ENCODE results near the gene PYM1. TPM values are rescaled to one million over a fixed set of nuclear protein-coding genes. Genes with fewer than 3 reads are reported as not detected.
A peak's percentile ranks its signal among the peaks of the same experiment; 100 is the strongest.

The PYM1 gene
- total RNA-seq, 2 experiments from 2014 or later: 51.6 to 52.2 TPM

DNA sequence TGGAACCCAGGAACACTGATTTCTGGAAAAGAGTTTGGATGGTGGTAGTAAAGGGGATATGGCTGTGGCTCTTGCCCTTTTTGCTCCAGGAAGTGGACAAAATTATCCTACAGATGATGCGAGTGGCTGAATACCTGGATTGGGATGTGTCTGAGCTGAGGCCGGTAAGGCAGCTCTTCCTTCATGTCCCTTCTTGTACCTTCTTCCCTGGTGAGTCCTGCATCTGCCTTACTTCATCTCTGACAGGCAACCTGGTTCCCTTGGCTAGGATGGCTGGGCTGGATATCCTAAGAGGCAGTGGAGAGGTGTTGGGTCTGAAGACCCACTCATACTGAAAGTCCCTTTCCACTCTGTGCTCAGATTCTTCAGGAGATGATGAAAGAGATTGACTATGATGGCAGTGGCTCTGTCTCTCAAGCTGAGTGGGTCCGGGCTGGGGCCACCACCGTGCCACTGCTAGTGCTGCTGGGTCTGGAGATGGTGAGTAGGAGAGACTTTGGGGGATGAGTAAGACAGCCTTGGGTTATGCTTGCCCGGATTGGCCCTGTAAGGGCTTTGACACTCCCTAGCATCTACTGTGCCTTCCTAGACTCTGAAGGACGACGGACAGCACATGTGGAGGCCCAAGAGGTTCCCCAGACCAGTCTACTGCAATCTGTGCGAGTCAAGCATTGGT, 11.3 kb upstream of the PYM1 start:
- Mint-ChIP-seq H3K9me3 (ENCODE audit: insufficient read depth) (no peaks in the 10 kb centered on the region), H3K27me3 (ENCODE audit: low read depth) (no peaks in the 10 kb centered on the region), H3K27ac (peak overlapping the region; percentile 58), H3K4me3 (no peak overlapping the region), H3K4me1 (ENCODE audit: low read depth) (peaks cover 79% of the 10 kb centered on the region), H3K36me3 (ENCODE audit: low read depth) (peaks cover 98% of the 10 kb centered on the region)
- ATAC-seq (no peak), DNase-seq (no peak)
- ChIA-PET POLR2A (interaction anchor here (0.6 to 14.0 kb wide), 11 partner anchors 11 to 200 kb away, joined by 3 to 139 read pairs (median 6); partner anchors contain the start of genes DGKA, DNAJC14, ORMDL2 and PYM1), CTCF (interaction anchor here (0.6 to 5.2 kb wide), 29 partner anchors 9 to 219 kb away, joined by 3 to 75 read pairs (median 4); partner anchors contain the start of genes DGKA, DNAJC14, ORMDL2 and PYM1)

GRCh38 chr12:55937981-55938380, 10.3 kb upstream of the PYM1 start:
- H3K27me3 Mint-ChIP-seq (ENCODE audit: low read depth): no peaks in the 10 kb centered on the region
- DNase-seq: no peak
- ATAC-seq: no peak
- ChIA-PET POLR2A (interaction anchor here (1.0 to 14.0 kb wide), 5 partner anchors 10 to 121 kb away, joined by 3 to 139 read pairs (median 16); partner anchors contain the start of genes DGKA, ORMDL2, PYM1 and SARNP), CTCF (interaction anchor here (0.8 to 5.2 kb wide), 4 partner anchors 12 to 200 kb away, joined by 3 to 75 read pairs (median 23); partner anchors contain the start of genes PYM1 and RAB5B)
- H3K4me1 Mint-ChIP-seq (ENCODE audit: low read depth): peaks cover 87% of the 10 kb centered on the region
- H3K36me3 Mint-ChIP-seq (ENCODE audit: low read depth): peaks cover 98% of the 10 kb centered on the region
- peak overlapping the region; percentile 58 for H3K27ac Mint-ChIP-seq
- no peaks in the 10 kb centered on the region for H3K9me3 Mint-ChIP-seq (ENCODE audit: insufficient read depth)
- H3K4me3 Mint-ChIP-seq: no peak overlapping the region

DNA sequence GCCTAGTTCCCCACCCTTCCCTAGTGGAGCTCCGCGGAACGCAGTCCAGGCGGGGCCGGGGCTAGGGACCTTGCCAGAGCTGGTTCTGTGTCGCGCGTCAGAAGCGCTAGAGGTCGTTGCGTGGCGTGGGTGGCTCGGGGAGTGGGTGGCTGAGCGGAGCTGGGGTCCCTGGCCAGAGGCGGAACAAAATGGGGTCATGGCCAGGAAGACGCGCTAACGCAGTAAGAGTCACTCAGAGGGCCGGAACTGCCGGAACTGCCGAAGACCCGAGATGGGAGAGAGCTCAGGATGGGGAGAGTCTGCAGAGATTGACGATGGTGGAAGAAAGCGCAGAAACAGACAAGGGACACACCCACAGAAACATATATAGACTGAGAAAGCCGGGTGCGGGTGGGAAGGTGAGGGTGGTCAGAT, 8.1 kb upstream of the PYM1 start:
- POLR2A ChIA-PET: interaction anchor here (1.1 to 14.0 kb wide), 8 partner anchors 8 to 118 kb away, joined by 3 to 139 read pairs (median 7); partner anchors contain the start of genes DGKA, ORMDL2, PYM1 and RAB5B
- H3K36me3 Mint-ChIP-seq (ENCODE audit: low read depth): peaks cover 98% of the 10 kb centered on the region

GRCh38 chr12:55934773-55935172, 7.1 kb upstream of the PYM1 start:
- H3K4me1 Mint-ChIP-seq (ENCODE audit: low read depth): peaks cover 73% of the 10 kb centered on the region
- no peaks in the 10 kb centered on the region for H3K9me3 Mint-ChIP-seq (ENCODE audit: insufficient read depth)
- no peaks in the 10 kb centered on the region for H3K27me3 Mint-ChIP-seq (ENCODE audit: low read depth)
- ATAC-seq: no peak
- H3K27ac Mint-ChIP-seq: peak overlapping the region; percentile 90
- ChIA-PET POLR2A (interaction anchor here (1.0 to 14.0 kb wide), 8 partner anchors 7 to 118 kb away, joined by 3 to 139 read pairs (median 5); partner anchors contain the start of genes DGKA, DNAJC14, ORMDL2 and PYM1), CTCF (interaction anchor here (0.8 to 5.3 kb wide), 8 partner anchors 9 to 211 kb away, joined by 3 to 37 read pairs (median 8); partner anchors contain the start of genes DNAJC14, ORMDL2, PYM1 and SARNP)
- peaks cover 88% of the 10 kb centered on the region for H3K36me3 Mint-ChIP-seq (ENCODE audit: low read depth)
- H3K4me3 Mint-ChIP-seq: peak overlapping the region; percentile 95
- DNase-seq: no peak

More for the DNA sequence above, 8.1 kb upstream of the PYM1 start:
- CTCF ChIA-PET: interaction anchor here (0.6 to 5.3 kb wide), 13 partner anchors 8 to 206 kb away, joined by 3 to 37 read pairs (median 5); partner anchors contain the start of genes ORMDL2, PYM1, RAB5B and SARNP
- Mint-ChIP-seq H3K9me3 (ENCODE audit: insufficient read depth) (no peaks in the 10 kb centered on the region), H3K27ac (peak overlapping the region; percentile 90), H3K4me3 (peak overlapping the region; percentile 95), H3K4me1 (ENCODE audit: low read depth) (peaks cover 76% of the 10 kb centered on the region), H3K27me3 (ENCODE audit: low read depth) (no peaks in the 10 kb centered on the region)
- ATAC-seq (no peak), DNase-seq (no peak)

GRCh38 chr12:55933799-55934742, 6.4 kb upstream of the PYM1 start:
- H3K36me3 Mint-ChIP-seq (ENCODE audit: low read depth): peaks cover 83% of the 10 kb centered on the region
- no peak for ATAC-seq
- CTCF ChIA-PET: interaction anchor here (0.9 to 5.3 kb wide), 10 partner anchors 8 to 211 kb away, joined by 3 to 37 read pairs (median 6); partner anchors contain the start of genes DNAJC14, ORMDL2, PYM1 and SARNP

DNA sequence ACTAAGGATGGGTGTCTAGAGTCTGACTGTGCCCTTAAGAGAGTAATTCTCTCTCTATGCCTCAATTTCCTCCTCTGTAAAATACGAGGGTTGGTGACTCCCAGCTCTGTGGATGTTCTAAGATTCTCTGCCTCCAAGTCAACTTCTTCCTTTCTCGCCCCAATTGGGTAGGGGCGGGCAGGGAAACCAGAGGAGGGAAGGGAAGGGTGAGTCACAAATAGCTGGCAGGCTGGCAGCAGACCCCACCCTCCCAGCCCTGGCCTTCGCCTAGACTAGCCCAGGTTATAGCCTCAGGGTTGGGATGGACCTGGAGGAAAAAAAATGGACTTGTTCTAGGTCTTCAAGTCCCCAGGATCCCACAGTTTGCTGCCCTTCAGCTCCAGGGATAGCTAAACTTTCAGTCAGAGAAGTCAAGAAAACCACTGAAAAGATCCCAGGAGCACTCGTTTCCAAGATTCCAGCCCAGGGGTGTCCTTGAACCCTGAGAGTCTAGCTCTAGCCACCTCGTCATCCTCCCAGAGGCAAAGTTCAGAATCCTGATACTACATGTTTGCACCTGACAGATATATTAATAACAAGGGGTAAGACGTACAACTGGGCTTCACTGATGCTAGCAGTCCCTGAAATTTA, 5.6 kb upstream of the PYM1 start:
- ChIA-PET POLR2A (interaction anchor here (0.7 to 3.8 kb wide), 11 partner anchors 9 to 217 kb away, joined by 3 to 20 read pairs (median 4); partner anchors contain the start of genes BLOC1S1, ORMDL2, PA2G4 and RAB5B), CTCF (interaction anchor here (0.9 to 5.3 kb wide), 10 partner anchors 7 to 210 kb away, joined by 3 to 37 read pairs (median 4); partner anchors contain the start of genes DNAJC14, ORMDL2, PYM1 and SARNP)
- peak overlapping the region; percentile 95 for H3K4me3 Mint-ChIP-seq
- no peaks in the 10 kb centered on the region for H3K9me3 Mint-ChIP-seq (ENCODE audit: insufficient read depth)
- H3K36me3 Mint-ChIP-seq (ENCODE audit: low read depth): peaks cover 76% of the 10 kb centered on the region
- peaks cover 66% of the 10 kb centered on the region for H3K4me1 Mint-ChIP-seq (ENCODE audit: low read depth)
- peak overlapping the region; percentile 99 for H3K27ac Mint-ChIP-seq
- H3K27me3 Mint-ChIP-seq (ENCODE audit: low read depth): no peaks in the 10 kb centered on the region
- ATAC-seq: no peak
- DNase-seq: no peak

More at GRCh38 chr12:55933799-55934742, 6.4 kb upstream of the PYM1 start:
- DNase-seq: no peak
- Mint-ChIP-seq H3K4me1 (ENCODE audit: low read depth) (peaks cover 73% of the 10 kb centered on the region), H3K4me3 (peak overlapping the region; percentile 95), H3K9me3 (ENCODE audit: insufficient read depth) (no peaks in the 10 kb centered on the region), H3K27me3 (ENCODE audit: low read depth) (no peaks in the 10 kb centered on the region), H3K27ac (peak overlapping the region; percentile 99)
- POLR2A ChIA-PET: interaction anchor here (0.7 to 14.0 kb wide), 13 partner anchors 6 to 218 kb away, joined by 3 to 139 read pairs (median 4); partner anchors contain the start of genes BLOC1S1, DGKA, DNAJC14 and ORMDL2

- POLR2A ChIA-PET: interaction anchor here (1.1 to 8.9 kb wide), 7 partner anchors 8 to 203 kb away, joined by 3 to 139 read pairs (median 8); partner anchors contain the start of genes DNAJC14, ORMDL2, RAB5B and SARNP
- peak; percentile 68 for DNase-seq
- peak overlapping the region; percentile 99 for H3K27ac Mint-ChIP-seq
- H3K4me1 Mint-ChIP-seq (ENCODE audit: low read depth): peaks cover 58% of the 10 kb centered on the region
- peak overlapping the region; percentile 95 for H3K4me3 Mint-ChIP-seq
- no peaks in the 10 kb centered on the region for H3K27me3 Mint-ChIP-seq (ENCODE audit: low read depth)
- peaks cover 73% of the 10 kb centered on the region for H3K36me3 Mint-ChIP-seq (ENCODE audit: low read depth)
- ATAC-seq: no peak
- CTCF ChIA-PET: interaction anchor here (0.5 to 5.3 kb wide), 9 partner anchors 8 to 1900 kb away, joined by 3 to 35 read pairs (median 4); partner anchors contain the start of genes DNAJC14, ORMDL2 and SARNP
- no peaks in the 10 kb centered on the region for H3K9me3 Mint-ChIP-seq (ENCODE audit: insufficient read depth)
Observed at GRCh38 chr12:55932551-55932910, 4.8 kb upstream of the PYM1 start.

- peak; percentile 42 for DNase-seq
Observed at GRCh38 chr12:55931780-55932550, 4.3 kb upstream of the PYM1 start.

GRCh38 chr12:55931317-55931779, 3.7 kb upstream of the PYM1 start:
- no peak for ATAC-seq
- no peaks in the 10 kb centered on the region for H3K27me3 Mint-ChIP-seq (ENCODE audit: low read depth)
- ChIA-PET CTCF (interaction anchor here (0.8 to 2.8 kb wide), 9 partner anchors 8 to 193 kb away, joined by 3 to 18 read pairs (median 6); partner anchors contain the start of genes DNAJC14, ORMDL2, RAB5B and SARNP), POLR2A (interaction anchor here (0.6 to 8.9 kb wide), 9 partner anchors 9 to 174 kb away, joined by 3 to 139 read pairs (median 7); partner anchors contain the start of genes DNAJC14, ORMDL2, PA2G4 and RAB5B)
- H3K4me1 Mint-ChIP-seq (ENCODE audit: low read depth): peaks cover 46% of the 10 kb centered on the region
- no peaks in the 10 kb centered on the region for H3K9me3 Mint-ChIP-seq (ENCODE audit: insufficient read depth)
- peak overlapping the region; percentile 99 for H3K27ac Mint-ChIP-seq
- peaks cover 67% of the 10 kb centered on the region for H3K36me3 Mint-ChIP-seq (ENCODE audit: low read depth)
- peak overlapping the region; percentile 95 for H3K4me3 Mint-ChIP-seq
- no peak for DNase-seq

More at GRCh38 chr12:55931780-55932550, 4.3 kb upstream of the PYM1 start:
- ATAC-seq: no peak
- Mint-ChIP-seq H3K4me3 (peak overlapping the region; percentile 95), H3K27me3 (ENCODE audit: low read depth) (no peaks in the 10 kb centered on the region), H3K36me3 (ENCODE audit: low read depth) (peaks cover 73% of the 10 kb centered on the region), H3K27ac (peak overlapping the region; percentile 99), H3K4me1 (ENCODE audit: low read depth) (peaks cover 53% of the 10 kb centered on the region), H3K9me3 (ENCODE audit: insufficient read depth) (no peaks in the 10 kb centered on the region)
- CTCF ChIA-PET: interaction anchor here (0.5 to 5.3 kb wide), 9 partner anchors 8 to 1900 kb away, joined by 3 to 35 read pairs (median 4); partner anchors contain the start of genes DNAJC14, ORMDL2 and SARNP
- POLR2A ChIA-PET: interaction anchor here (0.6 to 8.9 kb wide), 10 partner anchors 9 to 202 kb away, joined by 3 to 139 read pairs (median 6); partner anchors contain the start of genes DNAJC14, ORMDL2, PA2G4 and RAB5B

All from activated CD8-positive, alpha-beta T cell treated with anti-CD3 and anti-CD28 coated beads, Interleukin-2, amount 10 ng/mL, durations not matched to agents 7 days and 5 days (primary cell).